ENCODE data around the gene ZBTB7B.

The ZBTB7B gene

GRCh38 chr1:155005076-155006011 lies 2.7 kb downstream of the ZBTB7B start:
- DNase-seq, result no peak

- no peak for DNase-seq
Measured at GRCh38 chr1:155006601-155007101, 4.0 kb downstream of the ZBTB7B start.

- no peak for DNase-seq
Measured at GRCh38 chr1:155007251-155007828, 4.7 kb downstream of the ZBTB7B start.

- peak; percentile 81 for DNase-seq
Measured at GRCh38 chr1:155008015-155008941, 5.7 kb downstream of the ZBTB7B start.

- no peak for DNase-seq
Measured at GRCh38 chr1:155009221-155009711, 6.7 kb downstream of the ZBTB7B start.

GRCh38 chr1:155009742-155010141 lies 7.1 kb downstream of the ZBTB7B start:
- no peak for DNase-seq

- no peak for DNase-seq
Measured at GRCh38 chr1:155010211-155010918, 7.8 kb downstream of the ZBTB7B start.

GRCh38 chr1:155011004-155011416 lies 8.4 kb downstream of the ZBTB7B start:
- no peak for DNase-seq

- no peak for DNase-seq
Measured at GRCh38 chr1:155011437-155012025, 8.9 kb downstream of the ZBTB7B start.

GRCh38 chr1:155012026-155012546 lies 9.5 kb downstream of the ZBTB7B start:
- DNase-seq, result peak; percentile 60

GRCh38 chr1:155012776-155013602 lies 10.4 kb downstream of the ZBTB7B start:
- no peak for DNase-seq

- DNase-seq, result no peak
Measured at GRCh38 chr1:155013632-155014031, 11.0 kb downstream of the ZBTB7B start.

- DNase-seq, result no peak
Measured at GRCh38 chr1:155014709-155015508, 12.3 kb downstream of the ZBTB7B start.

- no peak for DNase-seq
Measured at GRCh38 chr1:155015527-155016230, 13.1 kb downstream of the ZBTB7B start.

GRCh38 chr1:155016231-155016831 lies 13.7 kb downstream of the ZBTB7B start:
- DNase-seq, result no peak

GRCh38 chr1:155017041-155017945 lies 14.7 kb downstream of the ZBTB7B start:
- peak; percentile 94 for DNase-seq

GRCh38 chr1:155017946-155018316 lies 15.3 kb downstream of the ZBTB7B start:
- no peak for DNase-seq
